BE2C (cell line): ENCODE results near the gene LUC7L3.

Experiments used
- DNase-seq: peaks from one replicate; pipeline ENCODE4 v3.0.0-alpha.2; 2020
- H3K27me3 ChIP-seq: fragments of 250-450 bp; sonication (Bioruptor Pico); 2 replicates; pipeline ENCODE4 v1.5.1; 2020; ENCODE audit warnings: mild to moderate bottlenecking
- H3K36me3 ChIP-seq: fragments of 250-450 bp; sonication (Bioruptor Pico); 2 replicates; pipeline ENCODE4 v1.5.1; 2020; ENCODE audit warnings: mild to moderate bottlenecking
- H3K4me1 ChIP-seq: fragments of 250-450 bp; sonication (Bioruptor Pico); 2 replicates; pipeline ENCODE4 v1.5.1; 2020
- H3K4me3 ChIP-seq: 2 replicates; pipeline ENCODE4 v1.5.1; 2011; ENCODE audit warnings: low read depth, low read length
- H3K9me3 ChIP-seq: fragments of 250-450 bp; sonication (Bioruptor Pico); 2 replicates; pipeline ENCODE4 v1.5.1; 2020
- TF ChIP-seq, protein P1 (sequence below): IDR thresholded peaks from 2 replicates; pipeline ENCODE4 v1.5.1; 2012; ENCODE audit warnings: mild to moderate bottlenecking, low read depth, low read length

Gene LUC7L3

DNA sequence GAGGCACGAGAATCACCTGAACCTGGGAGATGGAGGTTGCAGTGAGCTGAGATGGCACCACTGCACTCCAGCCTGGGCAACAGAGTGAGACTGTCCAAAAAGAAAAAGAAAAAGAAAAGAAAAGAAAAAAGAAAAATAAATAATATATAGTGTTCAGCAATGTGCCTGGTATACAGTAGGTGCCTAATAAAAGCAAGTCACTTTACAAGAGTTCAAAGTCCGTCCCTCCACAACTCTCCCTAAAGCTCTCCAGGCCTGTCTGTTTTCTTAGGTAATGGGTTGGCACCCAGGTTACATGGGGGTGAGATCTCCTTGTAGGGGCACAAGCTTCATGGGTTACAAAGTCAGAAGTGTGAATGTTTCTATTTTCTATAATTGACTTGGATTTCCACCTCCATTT lies 64.5 kb downstream of the LUC7L3 start:
- no peaks in the 10 kb centered on the region for H3K9me3 ChIP-seq
- DNase-seq, result no peak
- H3K4me3 ChIP-seq, result no peak overlapping the region
- H3K36me3 ChIP-seq, result no peaks in the 10 kb centered on the region
- TF ChIP-seq, protein P1, sequence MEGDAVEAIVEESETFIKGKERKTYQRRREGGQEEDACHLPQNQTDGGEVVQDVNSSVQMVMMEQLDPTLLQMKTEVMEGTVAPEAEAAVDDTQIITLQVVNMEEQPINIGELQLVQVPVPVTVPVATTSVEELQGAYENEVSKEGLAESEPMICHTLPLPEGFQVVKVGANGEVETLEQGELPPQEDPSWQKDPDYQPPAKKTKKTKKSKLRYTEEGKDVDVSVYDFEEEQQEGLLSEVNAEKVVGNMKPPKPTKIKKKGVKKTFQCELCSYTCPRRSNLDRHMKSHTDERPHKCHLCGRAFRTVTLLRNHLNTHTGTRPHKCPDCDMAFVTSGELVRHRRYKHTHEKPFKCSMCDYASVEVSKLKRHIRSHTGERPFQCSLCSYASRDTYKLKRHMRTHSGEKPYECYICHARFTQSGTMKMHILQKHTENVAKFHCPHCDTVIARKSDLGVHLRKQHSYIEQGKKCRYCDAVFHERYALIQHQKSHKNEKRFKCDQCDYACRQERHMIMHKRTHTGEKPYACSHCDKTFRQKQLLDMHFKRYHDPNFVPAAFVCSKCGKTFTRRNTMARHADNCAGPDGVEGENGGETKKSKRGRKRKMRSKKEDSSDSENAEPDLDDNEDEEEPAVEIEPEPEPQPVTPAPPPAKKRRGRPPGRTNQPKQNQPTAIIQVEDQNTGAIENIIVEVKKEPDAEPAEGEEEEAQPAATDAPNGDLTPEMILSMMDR, result no peak
- no peaks in the 10 kb centered on the region for H3K27me3 ChIP-seq
- no peaks in the 10 kb centered on the region for H3K4me1 ChIP-seq

DNA sequence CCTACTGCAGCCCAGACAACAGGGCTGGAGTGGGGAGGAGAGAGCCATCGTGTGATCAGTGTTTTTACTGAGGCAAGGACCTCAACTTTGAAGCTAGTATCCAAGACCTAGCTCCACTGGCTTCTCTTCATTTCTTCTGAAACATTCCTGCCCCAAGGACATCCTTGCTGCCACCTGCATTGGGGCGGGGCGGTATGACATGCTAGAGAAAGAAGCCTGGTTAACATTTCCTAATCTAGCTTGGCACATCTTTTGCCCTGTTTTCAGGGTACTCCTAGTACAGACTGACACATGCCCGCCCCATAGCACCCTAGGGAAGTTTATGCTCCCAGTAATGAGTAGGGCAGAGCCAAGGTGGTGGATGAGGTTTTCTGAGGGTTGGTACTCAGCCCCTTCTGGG lies 65.7 kb downstream of the LUC7L3 start:
- Histone ChIP-seq H3K4me3 (no peak overlapping the region), H3K36me3 (no peaks in the 10 kb centered on the region), H3K27me3 (no peaks in the 10 kb centered on the region), H3K4me1 (no peaks in the 10 kb centered on the region), H3K9me3 (no peaks in the 10 kb centered on the region)
- TF ChIP-seq, protein P1, result no peak
- DNase-seq, result no peak

DNA sequence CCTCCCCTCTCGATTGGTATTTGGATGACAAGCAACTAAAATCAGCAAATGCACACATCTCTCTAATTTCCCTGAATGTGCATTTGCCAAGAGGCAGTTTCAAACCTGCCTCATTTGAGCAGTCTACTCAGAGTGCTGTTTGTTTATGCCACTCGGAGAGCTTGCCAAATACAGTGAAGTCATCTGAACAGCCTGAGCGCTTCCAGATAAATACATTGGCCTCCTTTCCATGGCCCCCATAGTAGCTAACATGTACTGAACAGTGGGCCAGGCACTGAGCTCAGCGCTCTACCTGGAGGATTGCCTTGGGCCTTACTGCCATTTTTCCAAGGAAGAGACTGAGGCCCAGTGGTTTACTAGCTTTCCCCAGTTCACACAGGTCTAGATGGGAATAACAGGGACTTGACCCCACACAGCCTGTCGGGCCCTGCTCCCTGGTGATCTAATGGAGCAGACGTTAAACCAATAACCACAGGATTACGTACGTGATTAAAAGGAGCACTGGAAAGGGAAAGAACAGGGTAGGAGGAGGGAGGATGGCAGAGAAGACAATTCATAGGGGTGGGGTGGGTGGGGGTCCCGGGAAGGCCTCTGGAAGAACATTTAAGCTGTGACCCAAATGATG lies 66.7 kb downstream of the LUC7L3 start:
- DNase-seq, result no peak
- Histone ChIP-seq H3K9me3 (no peaks in the 10 kb centered on the region), H3K27me3 (no peaks in the 10 kb centered on the region)

DNA sequence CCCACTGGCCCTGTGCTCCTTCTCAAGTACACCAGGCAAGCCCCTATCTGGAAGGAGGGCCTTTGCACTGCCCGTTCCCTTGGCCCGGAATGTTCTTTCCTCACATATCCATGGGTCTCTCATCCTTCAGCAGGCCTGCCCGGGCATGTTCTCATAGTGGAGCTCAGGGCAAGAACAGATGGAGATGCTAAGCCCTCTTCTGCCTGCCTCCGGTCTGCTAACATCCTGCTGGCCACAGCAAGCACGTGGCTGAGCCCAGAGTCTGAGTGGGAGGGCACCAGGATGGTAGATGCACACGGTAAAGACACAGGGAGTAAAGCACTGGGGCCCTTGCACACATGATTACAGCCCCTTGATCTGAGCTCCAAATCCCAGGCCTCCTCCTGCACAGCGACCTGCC lies 67.7 kb downstream of the LUC7L3 start:
- Histone ChIP-seq H3K4me3 (no peak overlapping the region), H3K9me3 (no peaks in the 10 kb centered on the region), H3K4me1 (no peaks in the 10 kb centered on the region), H3K36me3 (no peaks in the 10 kb centered on the region), H3K27me3 (no peaks in the 10 kb centered on the region)
- no peak for DNase-seq
- TF ChIP-seq, protein P1, result no peak

More for the DNA sequence above, 66.7 kb downstream of the LUC7L3 start:
- H3K4me3 ChIP-seq, result no peak overlapping the region
- H3K36me3 ChIP-seq, result no peaks in the 10 kb centered on the region
- H3K4me1 ChIP-seq, result no peaks in the 10 kb centered on the region
- TF ChIP-seq, protein P1, result no peak

DNA sequence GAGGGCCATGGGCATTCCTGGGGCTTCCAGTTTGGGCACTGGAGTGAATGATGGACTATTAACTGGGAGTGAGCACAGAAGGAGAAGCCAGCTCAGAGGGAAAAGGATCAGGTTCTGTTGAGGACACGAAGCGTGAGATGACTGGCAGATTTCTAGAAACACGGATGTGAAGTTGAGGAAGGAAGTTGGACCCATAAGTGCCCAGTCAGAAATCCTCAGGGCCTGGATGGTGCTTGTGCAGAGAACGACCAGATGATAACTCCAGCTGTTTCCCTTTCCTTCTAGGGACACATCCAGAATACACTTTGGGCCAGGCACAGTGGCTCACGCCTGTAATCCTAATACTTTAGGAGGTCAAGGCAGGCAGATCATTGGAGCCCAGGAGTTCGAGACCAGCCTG lies 71.2 kb downstream of the LUC7L3 start:
- H3K4me1 ChIP-seq, result no peaks in the 10 kb centered on the region
- no peak for DNase-seq
- TF ChIP-seq, protein P1, result no peak

DNA sequence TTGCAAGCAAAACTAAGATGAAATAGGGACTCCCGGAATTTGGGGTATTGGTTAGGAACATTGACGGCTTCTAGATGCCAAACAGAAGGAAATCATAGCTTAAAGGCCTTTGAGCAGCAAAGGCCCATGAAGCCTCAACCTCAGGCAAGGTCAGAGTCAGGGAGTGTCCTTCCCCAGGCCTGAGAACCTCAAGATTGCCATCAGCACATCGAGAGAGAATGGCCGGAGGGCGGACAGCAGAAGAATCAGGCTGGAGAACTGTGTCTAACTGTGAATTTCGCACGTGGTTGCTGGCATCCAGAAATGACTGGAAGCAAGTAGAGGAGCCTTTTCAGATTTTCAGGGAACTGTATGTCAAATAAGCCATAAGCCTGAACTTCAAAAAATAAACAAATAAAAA lies 72.7 kb downstream of the LUC7L3 start:
- Histone ChIP-seq H3K4me1 (peaks cover 2% of the 10 kb centered on the region), H3K9me3 (no peaks in the 10 kb centered on the region), H3K27me3 (no peaks in the 10 kb centered on the region), H3K4me3 (no peak overlapping the region), H3K36me3 (no peaks in the 10 kb centered on the region)
- DNase-seq, result no peak
- TF ChIP-seq, protein P1, result no peak

More for the DNA sequence above, 71.2 kb downstream of the LUC7L3 start:
- Histone ChIP-seq H3K4me3 (no peak overlapping the region), H3K36me3 (no peaks in the 10 kb centered on the region), H3K27me3 (no peaks in the 10 kb centered on the region), H3K9me3 (no peaks in the 10 kb centered on the region)
